HG02642 (cell line): ENCODE measurements around the gene TREH.
"Not testable (repeated sequence)": the region's sequence is repeated elsewhere in the genome, so short reads cannot be mapped to it uniquely, and the experiment has no call there.

Experiments
- ATAC-seq: cut with Tn5 transposase; IDR thresholded peaks from one replicate; pipeline ENCODE4 v1.9.1; 2021; ENCODE audit warnings: mild to moderate bottlenecking; ENCODE audit not compliant: unreplicated experiment, poor library complexity

Gene TREH, protein sequence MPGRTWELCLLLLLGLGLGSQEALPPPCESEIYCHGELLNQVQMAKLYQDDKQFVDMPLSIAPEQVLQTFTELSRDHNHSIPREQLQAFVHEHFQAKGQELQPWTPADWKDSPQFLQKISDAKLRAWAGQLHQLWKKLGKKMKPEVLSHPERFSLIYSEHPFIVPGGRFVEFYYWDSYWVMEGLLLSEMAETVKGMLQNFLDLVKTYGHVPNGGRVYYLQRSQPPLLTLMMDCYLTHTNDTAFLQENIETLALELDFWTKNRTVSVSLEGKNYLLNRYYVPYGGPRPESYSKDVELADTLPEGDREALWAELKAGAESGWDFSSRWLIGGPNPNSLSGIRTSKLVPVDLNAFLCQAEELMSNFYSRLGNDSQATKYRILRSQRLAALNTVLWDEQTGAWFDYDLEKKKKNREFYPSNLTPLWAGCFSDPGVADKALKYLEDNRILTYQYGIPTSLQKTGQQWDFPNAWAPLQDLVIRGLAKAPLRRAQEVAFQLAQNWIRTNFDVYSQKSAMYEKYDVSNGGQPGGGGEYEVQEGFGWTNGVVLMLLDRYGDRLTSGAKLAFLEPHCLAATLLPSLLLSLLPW

DNA sequence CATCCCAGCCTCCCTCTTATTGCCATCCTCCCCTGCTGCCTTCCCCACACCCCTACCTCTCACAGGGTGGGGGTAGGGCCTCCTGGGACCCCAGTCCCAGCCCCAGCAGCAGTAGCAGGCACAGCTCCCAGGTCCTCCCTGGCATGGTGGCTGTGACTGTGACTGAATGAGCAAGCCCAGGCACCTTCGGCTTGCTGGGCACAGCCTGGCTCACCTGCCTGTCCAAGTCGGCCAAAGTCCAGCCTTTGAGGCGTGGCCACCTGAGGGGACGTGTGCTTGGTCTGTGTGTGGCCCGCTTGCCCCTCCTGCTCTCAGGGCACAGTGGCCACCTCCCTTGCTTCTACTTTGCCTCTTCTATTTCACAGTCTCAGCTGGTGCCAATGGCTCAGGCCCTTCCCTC is at the start of gene TREH:
Gene TREH, minus strand, starts transcription at position 168 of the 400 bp plus-strand sequence. Its CDS starts 23 bp downstream, at position 145.
- no peak for ATAC-seq

- not testable (repeated sequence) for ATAC-seq
Observed at GRCh38 chr11:118728112-118728511, 48.7 kb upstream of the TREH start.

GRCh38 chr11:118727721-118728066 is 48.2 kb upstream of the TREH start:
- ATAC-seq = not testable (repeated sequence)

DNA sequence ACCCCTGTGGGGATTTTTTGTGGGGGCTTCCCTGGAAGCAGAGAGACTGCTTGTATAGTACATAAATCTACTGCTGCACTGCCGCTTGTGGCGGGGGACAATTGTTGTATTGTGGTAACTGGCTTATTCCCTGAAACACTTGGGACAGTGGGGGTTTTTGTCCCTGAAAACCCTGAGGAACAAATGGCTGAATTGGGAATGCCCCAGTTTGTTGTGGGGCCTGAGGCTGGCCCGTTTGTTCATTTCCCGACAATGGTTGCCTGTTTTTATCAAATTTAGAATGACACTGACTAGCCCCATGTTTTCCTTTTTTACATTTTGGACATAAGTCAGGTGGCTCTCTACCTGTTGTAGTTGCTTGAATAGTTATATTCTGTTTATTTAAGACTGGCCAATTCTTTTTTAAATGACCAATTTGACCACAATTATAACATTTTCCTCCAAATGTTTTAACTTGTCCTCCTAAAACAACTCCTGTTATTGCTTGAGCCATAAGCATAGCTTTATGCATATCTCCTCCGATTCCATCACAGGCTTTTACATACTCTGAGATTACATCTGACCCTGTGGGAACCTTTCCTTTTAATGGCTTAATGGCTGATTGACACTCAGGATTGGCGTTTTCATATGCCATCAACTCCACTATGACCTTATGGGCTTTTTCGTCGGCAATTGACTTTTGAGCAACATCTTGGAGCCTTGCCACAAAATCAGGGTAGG is 47.7 kb upstream of the TREH start:
- ATAC-seq = not testable (repeated sequence)

DNA sequence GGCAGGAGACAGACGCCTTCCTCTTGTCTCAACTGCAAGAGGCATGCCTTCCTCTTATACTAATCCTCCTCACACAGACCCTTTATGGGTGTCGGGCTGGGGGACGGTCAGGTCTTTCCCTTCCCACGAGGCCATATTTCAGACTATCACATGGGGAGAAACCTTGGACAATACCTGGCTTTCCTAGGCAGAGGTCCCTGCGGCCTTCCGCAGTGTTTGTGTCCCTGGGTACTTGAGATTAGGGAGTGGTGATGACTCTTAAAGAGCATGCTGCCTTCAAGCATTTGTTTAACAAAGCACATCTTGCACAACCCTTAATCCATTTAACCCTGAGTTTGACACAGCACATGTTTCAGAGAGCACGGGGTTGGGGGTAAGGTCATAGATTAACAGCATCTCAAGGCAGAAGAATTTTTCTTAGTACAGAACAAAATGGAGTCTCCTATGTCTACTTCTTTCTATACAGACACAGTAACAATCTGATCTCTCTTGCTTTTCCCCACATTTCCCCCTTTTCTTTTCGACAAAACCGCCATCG is 42.1 kb upstream of the TREH start:
- ATAC-seq = not testable (repeated sequence)

DNA sequence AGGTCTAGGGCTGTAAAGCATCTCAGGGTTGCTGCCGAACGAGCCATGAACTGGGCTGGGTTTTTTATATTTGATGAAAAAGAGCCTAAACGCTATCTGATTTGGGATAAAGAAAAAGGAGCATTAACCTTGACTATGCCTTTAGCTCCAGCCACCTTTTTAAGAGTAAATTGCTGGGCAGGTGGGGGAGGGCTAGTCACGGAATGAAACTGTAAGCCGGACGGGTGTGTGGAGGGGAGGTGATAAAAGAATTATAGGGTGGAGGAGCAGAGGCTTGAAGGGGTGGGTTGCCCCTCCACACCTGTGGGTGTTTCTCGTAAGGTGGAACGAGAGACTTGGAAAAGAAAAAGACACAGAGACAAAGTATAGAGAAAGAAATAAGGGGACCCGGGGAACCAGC is 41.3 kb upstream of the TREH start:
- ATAC-seq = not testable (repeated sequence)

DNA sequence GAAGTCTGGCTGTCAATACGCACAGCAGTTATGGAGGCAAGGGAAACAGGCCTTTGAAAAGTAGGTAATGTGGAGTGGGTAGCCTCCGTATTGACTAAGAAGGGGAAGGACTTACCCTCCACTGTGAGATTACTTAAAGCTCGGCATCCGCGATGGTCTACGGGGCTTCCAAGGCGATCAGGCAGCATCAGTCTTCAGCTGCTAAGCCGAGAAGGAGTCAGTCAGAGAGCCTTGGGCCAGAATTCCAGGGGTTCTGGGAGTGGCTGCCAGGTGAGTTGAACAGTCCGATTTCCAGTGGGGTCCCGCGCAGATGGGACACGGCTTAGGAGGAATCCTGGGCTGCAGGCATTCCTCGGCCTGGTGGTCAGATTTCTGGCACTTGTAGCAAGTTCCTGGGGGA is 40.6 kb upstream of the TREH start:
- ATAC-seq = not testable (repeated sequence)

- ATAC-seq = not testable (repeated sequence)
Observed at GRCh38 chr11:118718562-118718961, 39.1 kb upstream of the TREH start.

GRCh38 chr11:118717733-118718132 is 38.3 kb upstream of the TREH start:
- not testable (repeated sequence) for ATAC-seq

GRCh38 chr11:118717221-118717620 is 37.8 kb upstream of the TREH start:
- not testable (repeated sequence) for ATAC-seq

DNA sequence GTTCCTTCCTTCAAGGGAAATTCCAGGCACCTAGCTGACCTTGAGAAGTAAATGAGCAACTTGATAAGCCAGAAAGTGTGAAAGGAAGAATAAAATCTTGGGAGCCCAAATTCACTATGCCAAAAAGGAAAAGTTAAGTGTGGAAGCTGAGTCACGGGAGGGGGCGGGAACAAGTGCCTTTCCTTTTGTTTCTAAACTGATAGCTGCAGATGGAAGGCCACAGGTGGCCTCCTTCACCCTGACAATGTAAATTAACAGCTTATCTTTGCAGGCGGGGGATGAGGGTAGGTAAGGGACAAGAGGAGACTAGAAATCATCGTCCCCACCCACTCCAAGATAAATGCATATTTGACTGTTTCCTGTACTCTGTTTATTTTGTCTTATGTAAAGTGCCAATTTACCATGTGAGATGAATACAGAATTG is 36.4 kb upstream of the TREH start:
- ATAC-seq = no peak

GRCh38 chr11:118715245-118715831 is 35.9 kb upstream of the TREH start:
- no peak for ATAC-seq

- no peak for ATAC-seq
Observed at GRCh38 chr11:118714816-118715215, 35.4 kb upstream of the TREH start.

DNA sequence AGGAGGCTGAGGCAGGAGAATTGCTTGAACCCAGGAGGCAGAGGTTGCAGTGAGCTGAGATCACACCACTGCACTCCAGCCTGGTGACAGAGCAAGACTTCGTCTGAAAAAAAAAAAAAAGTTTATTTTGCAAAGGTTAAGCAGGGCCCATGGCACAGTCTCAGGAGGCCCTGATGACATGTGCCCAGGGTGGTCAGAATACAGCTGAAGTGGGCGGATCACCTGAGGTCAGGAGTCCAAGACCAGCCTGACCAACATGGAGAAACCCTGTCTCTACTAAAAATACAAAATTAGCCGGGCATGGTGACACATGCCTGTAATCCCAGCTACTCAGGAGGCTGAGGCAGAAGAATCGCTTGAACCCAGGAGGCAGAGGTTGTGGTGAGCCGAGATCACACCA is 35.0 kb upstream of the TREH start:
- ATAC-seq = not testable (repeated sequence)

DNA sequence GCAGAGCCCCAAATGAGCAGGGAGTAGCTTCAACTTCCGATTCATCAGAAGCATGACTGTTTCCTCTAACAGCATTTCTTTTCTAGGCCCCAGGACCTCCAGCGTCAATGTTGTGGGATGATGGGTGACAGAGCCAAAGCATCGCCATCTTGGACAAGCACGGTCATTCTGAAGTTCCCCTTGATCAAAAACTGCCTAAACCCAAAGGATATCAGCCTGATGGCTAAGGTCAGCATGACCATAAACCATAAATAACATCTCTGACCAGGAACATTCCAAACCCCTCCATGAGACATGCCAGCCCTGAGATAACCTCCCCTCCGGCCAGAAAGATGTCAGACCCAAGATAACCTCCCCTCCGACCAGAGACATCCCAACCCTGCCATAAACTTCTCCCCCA is 28.8 kb upstream of the TREH start:
- no peak for ATAC-seq

DNA sequence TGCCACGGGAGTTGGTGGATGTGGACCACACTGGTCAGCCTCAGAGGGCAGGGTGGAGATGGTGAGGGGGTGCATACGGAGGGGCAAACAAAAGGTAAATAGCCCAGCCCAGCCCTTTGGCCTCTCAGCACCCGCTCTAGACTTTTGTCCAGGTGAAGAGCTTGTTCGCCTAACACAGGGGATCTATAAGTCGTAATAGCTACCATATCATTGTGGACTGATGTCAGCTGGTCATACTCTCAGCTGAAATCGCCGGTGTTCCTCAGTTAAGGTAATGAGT is 27.0 kb upstream of the TREH start:
- no peak for ATAC-seq

- no peak for ATAC-seq
Observed at GRCh38 chr11:118705791-118706545, 26.5 kb upstream of the TREH start.

DNA sequence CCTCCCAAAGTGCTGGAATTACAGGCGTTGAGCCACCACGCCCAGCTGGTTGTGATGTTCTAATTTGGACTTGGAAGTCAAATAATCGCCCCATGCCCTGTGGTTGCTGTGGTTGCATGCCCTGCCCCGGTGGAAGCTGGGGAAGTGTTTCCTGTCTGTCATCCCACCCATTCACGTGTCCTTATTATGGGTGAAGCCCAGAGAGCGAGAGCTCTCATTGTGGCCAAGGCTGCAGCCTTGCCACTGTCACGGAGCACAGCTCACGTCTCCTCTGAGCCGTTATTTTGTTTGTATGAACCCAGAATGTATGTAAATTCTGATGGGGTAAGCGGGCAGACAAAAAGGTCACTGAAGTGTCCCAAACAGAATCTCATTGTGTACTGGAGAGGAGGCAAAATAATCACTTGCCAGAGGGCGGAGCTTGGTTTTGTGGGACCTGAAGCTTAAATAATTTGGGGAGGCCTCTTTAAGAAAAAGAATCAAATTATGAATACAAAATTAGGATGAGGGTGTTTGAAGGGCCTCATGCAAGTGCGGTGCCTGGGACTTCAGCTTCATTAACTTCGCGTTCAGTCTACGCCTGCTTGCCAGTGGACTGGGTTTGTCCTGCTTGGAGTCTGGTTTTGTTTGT is 25.8 kb upstream of the TREH start:
- no peak for ATAC-seq

GRCh38 chr11:118703563-118704106 is 24.2 kb upstream of the TREH start:
- no peak for ATAC-seq
